ENCODE measurements around the gene XRCC6. TPM values are rescaled to one million over a fixed set of nuclear protein-coding genes. Genes with fewer than 3 reads are reported as not detected.

XRCC6 gene
- total and polyA plus RNA-seq, 2 of the 13 experiments (the other 11 are each of a cell fraction or from before 2014, with no cell fraction given) = 124 to 625 TPM

DNA sequence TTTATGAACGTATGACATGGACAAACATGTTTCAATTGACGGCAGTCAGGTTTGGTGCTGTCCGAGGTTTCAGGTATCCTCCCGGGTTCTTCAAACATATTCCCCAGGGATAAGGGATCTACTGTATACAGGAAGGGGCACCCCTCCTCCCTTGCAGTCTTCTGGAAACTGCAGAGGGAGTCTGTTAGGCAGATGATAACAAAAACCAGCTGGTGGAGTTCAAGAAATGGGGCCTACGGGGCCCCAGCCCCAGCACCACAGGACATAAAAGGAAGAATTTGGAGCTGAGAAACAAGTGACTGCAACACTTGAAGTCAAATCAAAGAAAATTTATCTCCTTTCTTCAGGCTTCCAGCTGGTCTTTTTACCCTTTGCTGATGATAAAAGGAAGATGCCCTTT, 35.5 kb downstream of the XRCC6 start (continued):
- TF ChIP-seq, protein P1, sequence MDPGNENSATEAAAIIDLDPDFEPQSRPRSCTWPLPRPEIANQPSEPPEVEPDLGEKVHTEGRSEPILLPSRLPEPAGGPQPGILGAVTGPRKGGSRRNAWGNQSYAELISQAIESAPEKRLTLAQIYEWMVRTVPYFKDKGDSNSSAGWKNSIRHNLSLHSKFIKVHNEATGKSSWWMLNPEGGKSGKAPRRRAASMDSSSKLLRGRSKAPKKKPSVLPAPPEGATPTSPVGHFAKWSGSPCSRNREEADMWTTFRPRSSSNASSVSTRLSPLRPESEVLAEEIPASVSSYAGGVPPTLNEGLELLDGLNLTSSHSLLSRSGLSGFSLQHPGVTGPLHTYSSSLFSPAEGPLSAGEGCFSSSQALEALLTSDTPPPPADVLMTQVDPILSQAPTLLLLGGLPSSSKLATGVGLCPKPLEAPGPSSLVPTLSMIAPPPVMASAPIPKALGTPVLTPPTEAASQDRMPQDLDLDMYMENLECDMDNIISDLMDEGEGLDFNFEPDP (CRISPR knock-in tag; conservative IDR thresholded peaks at IDR 0.05) = no peak
- TF ChIP-seq, protein P2, sequence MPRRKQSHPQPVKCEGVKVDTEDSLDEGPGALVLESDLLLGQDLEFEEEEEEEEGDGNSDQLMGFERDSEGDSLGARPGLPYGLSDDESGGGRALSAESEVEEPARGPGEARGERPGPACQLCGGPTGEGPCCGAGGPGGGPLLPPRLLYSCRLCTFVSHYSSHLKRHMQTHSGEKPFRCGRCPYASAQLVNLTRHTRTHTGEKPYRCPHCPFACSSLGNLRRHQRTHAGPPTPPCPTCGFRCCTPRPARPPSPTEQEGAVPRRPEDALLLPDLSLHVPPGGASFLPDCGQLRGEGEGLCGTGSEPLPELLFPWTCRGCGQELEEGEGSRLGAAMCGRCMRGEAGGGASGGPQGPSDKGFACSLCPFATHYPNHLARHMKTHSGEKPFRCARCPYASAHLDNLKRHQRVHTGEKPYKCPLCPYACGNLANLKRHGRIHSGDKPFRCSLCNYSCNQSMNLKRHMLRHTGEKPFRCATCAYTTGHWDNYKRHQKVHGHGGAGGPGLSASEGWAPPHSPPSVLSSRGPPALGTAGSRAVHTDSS (CRISPR knock-in tag; conservative IDR thresholded peaks at IDR 0.05) = no peak
- TF ChIP-seq ETV5 (CRISPR knock-in tag; IDR thresholded peaks at IDR 0.05; ENCODE audit: borderline replicate concordance) (no peak), RXRA (CRISPR knock-in tag; IDR thresholded peaks at IDR 0.05) (no peak), PHF8 (CRISPR knock-in tag; IDR thresholded peaks at IDR 0.05) (no peak), SIX1 (CRISPR knock-in tag; IDR thresholded peaks at IDR 0.05; ENCODE audit: borderline replicate concordance) (no peak), U2AF2 (IDR thresholded peaks at IDR 0.05; ENCODE audit: low read depth, low read length) (no peak), SP1 (IDR thresholded peaks at IDR 0.05) (no peak), SP1 (CRISPR knock-in tag; IDR thresholded peaks at IDR 0.05) (no peak), ZNF296 (CRISPR knock-in tag; conservative IDR thresholded peaks at IDR 0.05) (no peak)
- TF ChIP-seq, protein P3, sequence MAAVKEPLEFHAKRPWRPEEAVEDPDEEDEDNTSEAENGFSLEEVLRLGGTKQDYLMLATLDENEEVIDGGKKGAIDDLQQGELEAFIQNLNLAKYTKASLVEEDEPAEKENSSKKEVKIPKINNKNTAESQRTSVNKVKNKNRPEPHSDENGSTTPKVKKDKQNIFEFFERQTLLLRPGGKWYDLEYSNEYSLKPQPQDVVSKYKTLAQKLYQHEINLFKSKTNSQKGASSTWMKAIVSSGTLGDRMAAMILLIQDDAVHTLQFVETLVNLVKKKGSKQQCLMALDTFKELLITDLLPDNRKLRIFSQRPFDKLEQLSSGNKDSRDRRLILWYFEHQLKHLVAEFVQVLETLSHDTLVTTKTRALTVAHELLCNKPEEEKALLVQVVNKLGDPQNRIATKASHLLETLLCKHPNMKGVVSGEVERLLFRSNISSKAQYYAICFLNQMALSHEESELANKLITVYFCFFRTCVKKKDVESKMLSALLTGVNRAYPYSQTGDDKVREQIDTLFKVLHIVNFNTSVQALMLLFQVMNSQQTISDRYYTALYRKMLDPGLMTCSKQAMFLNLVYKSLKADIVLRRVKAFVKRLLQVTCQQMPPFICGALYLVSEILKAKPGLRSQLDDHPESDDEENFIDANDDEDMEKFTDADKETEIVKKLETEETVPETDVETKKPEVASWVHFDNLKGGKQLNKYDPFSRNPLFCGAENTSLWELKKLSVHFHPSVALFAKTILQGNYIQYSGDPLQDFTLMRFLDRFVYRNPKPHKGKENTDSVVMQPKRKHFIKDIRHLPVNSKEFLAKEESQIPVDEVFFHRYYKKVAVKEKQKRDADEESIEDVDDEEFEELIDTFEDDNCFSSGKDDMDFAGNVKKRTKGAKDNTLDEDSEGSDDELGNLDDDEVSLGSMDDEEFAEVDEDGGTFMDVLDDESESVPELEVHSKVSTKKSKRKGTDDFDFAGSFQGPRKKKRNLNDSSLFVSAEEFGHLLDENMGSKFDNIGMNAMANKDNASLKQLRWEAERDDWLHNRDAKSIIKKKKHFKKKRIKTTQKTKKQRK (IDR thresholded peaks at IDR 0.05; ENCODE audit: low read length) = no peak
- TF ChIP-seq, protein P4, sequence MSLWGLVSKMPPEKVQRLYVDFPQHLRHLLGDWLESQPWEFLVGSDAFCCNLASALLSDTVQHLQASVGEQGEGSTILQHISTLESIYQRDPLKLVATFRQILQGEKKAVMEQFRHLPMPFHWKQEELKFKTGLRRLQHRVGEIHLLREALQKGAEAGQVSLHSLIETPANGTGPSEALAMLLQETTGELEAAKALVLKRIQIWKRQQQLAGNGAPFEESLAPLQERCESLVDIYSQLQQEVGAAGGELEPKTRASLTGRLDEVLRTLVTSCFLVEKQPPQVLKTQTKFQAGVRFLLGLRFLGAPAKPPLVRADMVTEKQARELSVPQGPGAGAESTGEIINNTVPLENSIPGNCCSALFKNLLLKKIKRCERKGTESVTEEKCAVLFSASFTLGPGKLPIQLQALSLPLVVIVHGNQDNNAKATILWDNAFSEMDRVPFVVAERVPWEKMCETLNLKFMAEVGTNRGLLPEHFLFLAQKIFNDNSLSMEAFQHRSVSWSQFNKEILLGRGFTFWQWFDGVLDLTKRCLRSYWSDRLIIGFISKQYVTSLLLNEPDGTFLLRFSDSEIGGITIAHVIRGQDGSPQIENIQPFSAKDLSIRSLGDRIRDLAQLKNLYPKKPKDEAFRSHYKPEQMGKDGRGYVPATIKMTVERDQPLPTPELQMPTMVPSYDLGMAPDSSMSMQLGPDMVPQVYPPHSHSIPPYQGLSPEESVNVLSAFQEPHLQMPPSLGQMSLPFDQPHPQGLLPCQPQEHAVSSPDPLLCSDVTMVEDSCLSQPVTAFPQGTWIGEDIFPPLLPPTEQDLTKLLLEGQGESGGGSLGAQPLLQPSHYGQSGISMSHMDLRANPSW (CRISPR knock-in tag; IDR thresholded peaks at IDR 0.05; ENCODE audit: borderline replicate concordance) = no peak
- TF ChIP-seq, protein P5, sequence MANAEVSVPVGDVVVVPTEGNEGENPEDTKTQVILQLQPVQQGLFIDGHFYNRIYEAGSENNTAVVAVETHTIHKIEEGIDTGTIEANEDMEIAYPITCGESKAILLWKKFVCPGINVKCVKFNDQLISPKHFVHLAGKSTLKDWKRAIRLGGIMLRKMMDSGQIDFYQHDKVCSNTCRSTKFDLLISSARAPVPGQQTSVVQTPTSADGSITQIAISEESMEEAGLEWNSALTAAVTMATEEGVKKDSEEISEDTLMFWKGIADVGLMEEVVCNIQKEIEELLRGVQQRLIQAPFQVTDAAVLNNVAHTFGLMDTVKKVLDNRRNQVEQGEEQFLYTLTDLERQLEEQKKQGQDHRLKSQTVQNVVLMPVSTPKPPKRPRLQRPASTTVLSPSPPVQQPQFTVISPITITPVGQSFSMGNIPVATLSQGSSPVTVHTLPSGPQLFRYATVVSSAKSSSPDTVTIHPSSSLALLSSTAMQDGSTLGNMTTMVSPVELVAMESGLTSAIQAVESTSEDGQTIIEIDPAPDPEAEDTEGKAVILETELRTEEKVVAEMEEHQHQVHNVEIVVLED (CRISPR knock-in tag; IDR thresholded peaks at IDR 0.05; ENCODE audit: borderline replicate concordance) = no peak
